ENCODE results near the gene RMND5A. TPM values are rescaled to one million over a fixed set of nuclear protein-coding genes. Genes with fewer than 3 reads are reported as not detected.

RMND5A gene
- total RNA-seq, 1 donor from 2014 or later = 28.5 TPM

GRCh38 chr2:86675104-86675503 is 45.0 kb upstream of the RMND5A start:
- DNase-seq (no peak), ATAC-seq (no peak)
- Histone ChIP-seq H3K27ac (no peak overlapping the region), H3K4me3 (no peak overlapping the region), H3K36me3 (no peaks in the 10 kb centered on the region), H3K27me3 (no peaks in the 10 kb centered on the region), H3K4me1 (peaks cover 9% of the 10 kb centered on the region), H3K9me3 (no peaks in the 10 kb centered on the region)
- intact Hi-C loops (cut with DNase I) = no loop called here
- TF ChIP-seq, protein P1, sequence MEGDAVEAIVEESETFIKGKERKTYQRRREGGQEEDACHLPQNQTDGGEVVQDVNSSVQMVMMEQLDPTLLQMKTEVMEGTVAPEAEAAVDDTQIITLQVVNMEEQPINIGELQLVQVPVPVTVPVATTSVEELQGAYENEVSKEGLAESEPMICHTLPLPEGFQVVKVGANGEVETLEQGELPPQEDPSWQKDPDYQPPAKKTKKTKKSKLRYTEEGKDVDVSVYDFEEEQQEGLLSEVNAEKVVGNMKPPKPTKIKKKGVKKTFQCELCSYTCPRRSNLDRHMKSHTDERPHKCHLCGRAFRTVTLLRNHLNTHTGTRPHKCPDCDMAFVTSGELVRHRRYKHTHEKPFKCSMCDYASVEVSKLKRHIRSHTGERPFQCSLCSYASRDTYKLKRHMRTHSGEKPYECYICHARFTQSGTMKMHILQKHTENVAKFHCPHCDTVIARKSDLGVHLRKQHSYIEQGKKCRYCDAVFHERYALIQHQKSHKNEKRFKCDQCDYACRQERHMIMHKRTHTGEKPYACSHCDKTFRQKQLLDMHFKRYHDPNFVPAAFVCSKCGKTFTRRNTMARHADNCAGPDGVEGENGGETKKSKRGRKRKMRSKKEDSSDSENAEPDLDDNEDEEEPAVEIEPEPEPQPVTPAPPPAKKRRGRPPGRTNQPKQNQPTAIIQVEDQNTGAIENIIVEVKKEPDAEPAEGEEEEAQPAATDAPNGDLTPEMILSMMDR (IDR thresholded peaks at IDR 0.05) = no peak

GRCh38 chr2:86675511-86676015 is 44.5 kb upstream of the RMND5A start:
- ATAC-seq (peak; percentile 47), DNase-seq (no peak)
- H3K4me1 ChIP-seq = peaks cover 9% of the 10 kb centered on the region
- H3K9me3 ChIP-seq = no peaks in the 10 kb centered on the region
- H3K27ac ChIP-seq = no peak overlapping the region
- no peaks in the 10 kb centered on the region for H3K27me3 ChIP-seq
- no peaks in the 10 kb centered on the region for H3K36me3 ChIP-seq
- no peak overlapping the region for H3K4me3 ChIP-seq
- intact Hi-C loops (cut with DNase I) = no loop called here
- TF ChIP-seq, protein P1 (IDR thresholded peaks at IDR 0.05) = peak; percentile 18

DNA sequence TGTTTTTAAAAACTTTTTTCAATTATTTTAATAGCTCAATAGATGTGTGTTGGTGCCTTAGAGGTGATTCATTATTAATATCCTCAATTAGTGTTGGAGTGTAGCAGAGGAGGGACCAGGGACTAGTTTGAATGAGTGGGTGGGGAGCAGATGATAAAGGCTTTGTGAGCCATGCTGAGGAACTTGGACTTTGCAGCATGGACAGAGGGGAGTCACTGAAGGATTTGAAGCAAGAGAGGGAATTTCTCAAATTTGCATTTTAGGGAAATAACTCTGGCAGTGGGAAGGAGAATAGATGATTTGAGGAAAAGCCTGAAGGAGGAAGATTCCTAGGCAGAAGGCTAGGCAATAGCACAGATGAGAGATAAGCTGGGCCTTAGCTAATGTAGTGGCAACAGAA is 42.3 kb upstream of the RMND5A start:
- Histone ChIP-seq H3K9me3 (no peaks in the 10 kb centered on the region), H3K4me1 (no peaks in the 10 kb centered on the region), H3K36me3 (no peaks in the 10 kb centered on the region), H3K4me3 (no peak overlapping the region), H3K27ac (no peak overlapping the region), H3K27me3 (no peaks in the 10 kb centered on the region)
- TF ChIP-seq, protein P1 (IDR thresholded peaks at IDR 0.05) = no peak
- intact Hi-C loops (cut with DNase I) = no loop called here
- ATAC-seq = no peak
- no peak for DNase-seq

GRCh38 chr2:86679036-86679435 is 41.1 kb upstream of the RMND5A start:
- no peak overlapping the region for H3K27ac ChIP-seq
- intact Hi-C loops (cut with DNase I) = no loop called here
- no peak for ATAC-seq

GRCh38 chr2:86685351-86685750 is 34.7 kb upstream of the RMND5A start:
- Histone ChIP-seq H3K4me3 (no peak overlapping the region), H3K4me1 (no peaks in the 10 kb centered on the region), H3K9me3 (no peaks in the 10 kb centered on the region), H3K27me3 (no peaks in the 10 kb centered on the region), H3K36me3 (no peaks in the 10 kb centered on the region), H3K27ac (no peak overlapping the region)
- ATAC-seq (no peak), DNase-seq (no peak)
- intact Hi-C loops (cut with DNase I) = no loop called here
- TF ChIP-seq, protein P1 (IDR thresholded peaks at IDR 0.05) = no peak

More at GRCh38 chr2:86679036-86679435, 41.1 kb upstream of the RMND5A start:
- TF ChIP-seq, protein P1 (IDR thresholded peaks at IDR 0.05) = no peak
- Histone ChIP-seq H3K4me3 (no peak overlapping the region), H3K27me3 (no peaks in the 10 kb centered on the region), H3K36me3 (no peaks in the 10 kb centered on the region), H3K4me1 (no peaks in the 10 kb centered on the region), H3K9me3 (no peaks in the 10 kb centered on the region)
- DNase-seq = no peak

GRCh38 chr2:86686460-86686859 is 33.6 kb upstream of the RMND5A start:
- TF ChIP-seq, protein P1 (IDR thresholded peaks at IDR 0.05) = no peak
- H3K4me1 ChIP-seq = no peaks in the 10 kb centered on the region
- no peaks in the 10 kb centered on the region for H3K27me3 ChIP-seq
- H3K9me3 ChIP-seq = no peaks in the 10 kb centered on the region
- intact Hi-C loops (cut with DNase I) = no loop called here
- H3K4me3 ChIP-seq = no peak overlapping the region
- ATAC-seq (no peak), DNase-seq (no peak)
- no peak overlapping the region for H3K27ac ChIP-seq
- H3K36me3 ChIP-seq = no peaks in the 10 kb centered on the region

Measured in upper lobe of right lung (tissue), 1 donor.